H1 (cell line): ENCODE results near the gene ENPP3. TPM values are rescaled to one million over a fixed set of nuclear protein-coding genes. Genes with fewer than 3 reads are reported as not detected.
A peak's percentile ranks its signal among the peaks of the same experiment; 100 is the strongest.

ENCODE experiments used
- CTCF ChIA-PET: fragments of 300-600 bp; sonication (Branson Sonifier 250); formaldehyde crosslinking; loops from one replicate; lab custom pipeline; 2021; ENCODE audit not compliant: partially characterized antibody; lab: Charles Lee
- POLR2A ChIA-PET: fragments of 300-600 bp; sonication (Branson Sonifier 250); formaldehyde crosslinking; loops from one replicate; lab custom pipeline; 2021; ENCODE audit warnings: inconsistent platforms; ENCODE audit not compliant: partially characterized antibody; lab: Charles Lee
- DNase-seq, 2 experiments: peaks; one replicate each; pipeline versions ENCODE4 v3.0.0 to v3.0.0-alpha.2; 2010 to 2022; ENCODE audit warnings: low spot score in 2 of 2, low read depth in 1 of 2, mixed read lengths in 1 of 2
- FAIRE-seq: peaks from 2 replicates; lab custom pipeline; 2011; peaks lifted over from hg19 to GRCh38; lab: Jason Lieb, UNC
- H2AFZ ChIP-seq: 2 replicates; pipeline ENCODE4 v1.8.1; 2012; ENCODE audit warnings: low read length, inconsistent platforms
- H2AK5ac ChIP-seq: 2 replicates; pipeline ENCODE4 v1.6.1; 2013; ENCODE audit warnings: low read depth, low read length
- H2BK120ac ChIP-seq: replicated peaks from 2 replicates; pipeline ENCODE3; 2013; ENCODE audit warnings: low read depth, low read length, inconsistent platforms
- H2BK12ac ChIP-seq: 2 replicates; pipeline ENCODE4 v1.6.1; 2013; ENCODE audit warnings: low read depth, low read length
- H2BK15ac ChIP-seq: 2 replicates; pipeline ENCODE4 v1.6.1; 2013; ENCODE audit warnings: low read length
- H2BK20ac ChIP-seq: 2 replicates; pipeline ENCODE4 v1.6.1; 2013; ENCODE audit warnings: low read length
- H2BK5ac ChIP-seq: 2 replicates; pipeline ENCODE4 v1.6.1; 2013; ENCODE audit warnings: low read depth, low read length
- H3K14ac ChIP-seq: 2 replicates; pipeline ENCODE4 v1.6.1; 2013; ENCODE audit warnings: inconsistent platforms; ENCODE audit not compliant: insufficient read length
- H3K18ac ChIP-seq: 2 replicates; pipeline ENCODE4 v1.6.1; 2013; ENCODE audit warnings: low read length; ENCODE audit errors: extremely low read depth
- H3K23ac ChIP-seq: 2 replicates; pipeline ENCODE4 v1.6.1; 2013; ENCODE audit warnings: inconsistent platforms; ENCODE audit not compliant: insufficient read length
- H3K23me2 ChIP-seq: 2 replicates; pipeline ENCODE4 v1.6.1; 2013; ENCODE audit warnings: low read depth, low read length
- H3K27ac ChIP-seq: 2 replicates; pipeline ENCODE4 v1.6.1; 2011; ENCODE audit warnings: low read depth, low read length, inconsistent platforms
- H3K27me3 ChIP-seq, 4 experiments: replicated peaks in 1 of 4; 1 replicate in 1 of 4; 2 replicates in 3 of 4; pipeline versions ENCODE4 v1.6.1 to v1.8.1; 2011 to 2013; ENCODE audit warnings: low read length in 3 of 4, mild to moderate bottlenecking in 3 of 4, inconsistent platforms in 2 of 4, mixed read lengths in 2 of 4, moderate library complexity in 1 of 4; ENCODE audit not compliant: control insufficient read depth in 3 of 4, insufficient read depth in 3 of 4; ENCODE audit errors: extremely low read depth in 1 of 4
- H3K36me3 ChIP-seq, 4 experiments: 2 replicates each; pipeline versions ENCODE4 v1.6.1 to v1.8.1; 2011 to 2013; ENCODE audit warnings: mild to moderate bottlenecking in 4 of 4, low read length in 3 of 4, moderate library complexity in 2 of 4, control low read depth in 1 of 4, inconsistent platforms in 1 of 4; ENCODE audit not compliant: insufficient read depth in 4 of 4, control insufficient read depth in 2 of 4
- H3K4ac ChIP-seq: replicated peaks from 2 replicates; pipeline ENCODE3; 2013; ENCODE audit warnings: low read length, low read depth, mixed read lengths, inconsistent platforms; ENCODE audit not compliant: insufficient read length
- H3K4me1 ChIP-seq, 4 experiments: replicated peaks in 1 of 4; 1 replicate in 1 of 4; 2 replicates in 3 of 4; pipeline versions ENCODE4 v1.6.1 to v1.8.1; 2011 to 2013; ENCODE audit warnings: low read length in 3 of 4, inconsistent platforms in 2 of 4, mixed read lengths in 1 of 4; ENCODE audit not compliant: insufficient read depth in 4 of 4, control insufficient read depth in 3 of 4
- H3K4me2 ChIP-seq, 2 experiments: 2 replicates each; pipeline versions ENCODE4 v1.6.1 to v1.8.1; 2011 to 2013; ENCODE audit warnings: low read depth in 2 of 2, low read length in 2 of 2, control low read depth in 1 of 2, inconsistent platforms in 1 of 2, mild to moderate bottlenecking in 1 of 2; ENCODE audit not compliant: insufficient read depth in 1 of 2
- H3K4me3 ChIP-seq, 4 experiments: fragments of 200-600, 300-600 bp in 1 of 4; sonication (generic), shearing (Covaris generic), sonication (Bioruptor Twin) in 1 of 4; 2 replicates each; pipeline versions ENCODE4 v1.5.1 to v1.8.1; 2011 to 2016; ENCODE audit warnings: low read length in 4 of 4, low read depth in 3 of 4, control low read depth in 2 of 4, inconsistent platforms in 2 of 4, mild to moderate bottlenecking in 2 of 4, mixed read lengths in 1 of 4, moderate library complexity in 1 of 4; ENCODE audit not compliant: insufficient read depth in 2 of 4; ENCODE audit errors: extremely low read depth in 1 of 4
- H3K56ac ChIP-seq: replicated peaks from 2 replicates; pipeline ENCODE3; 2013; ENCODE audit warnings: low read depth, mild to moderate bottlenecking, mixed read lengths, low read length, inconsistent platforms; ENCODE audit not compliant: insufficient read length
- H3K79me1 ChIP-seq: 2 replicates; pipeline ENCODE4 v1.6.1; 2013; ENCODE audit warnings: low read depth, low read length, control low read depth
- H3K79me2 ChIP-seq, 2 experiments: 2 replicates each; pipeline versions ENCODE4 v1.6.1 to v1.8.1; 2012 to 2013; ENCODE audit warnings: low read length in 2 of 2, mild to moderate bottlenecking in 2 of 2, inconsistent platforms in 1 of 2; ENCODE audit not compliant: insufficient read depth in 2 of 2, control insufficient read depth in 1 of 2
- H3K9ac ChIP-seq, 4 experiments: replicated peaks in 1 of 4; 1 replicate in 1 of 4; 2 replicates in 3 of 4; pipeline versions ENCODE4 v1.6.1 to v1.8.1; 2011 to 2013; ENCODE audit warnings: low read depth in 3 of 4, low read length in 3 of 4, control low read depth in 2 of 4, mild to moderate bottlenecking in 2 of 4, moderate library complexity in 2 of 4, inconsistent platforms in 1 of 4; ENCODE audit errors: extremely low read depth in 1 of 4
- H3K9me3 ChIP-seq, 2 experiments: 2 replicates each; pipeline versions ENCODE4 v1.6.1 to v1.8.1; 2012 to 2013; ENCODE audit warnings: mild to moderate bottlenecking in 2 of 2, moderate library complexity in 2 of 2, control low read depth in 1 of 2, inconsistent platforms in 1 of 2, low read depth in 1 of 2, low read length in 1 of 2, mixed read lengths in 1 of 2; ENCODE audit not compliant: insufficient read depth in 2 of 2
- H4K20me1 ChIP-seq, 2 experiments: replicated peaks in 1 of 2; 2 replicates each; pipeline versions ENCODE3 to v1.8.1; 2011 to 2013; ENCODE audit warnings: inconsistent platforms in 2 of 2, low read length in 2 of 2, mild to moderate bottlenecking in 1 of 2; ENCODE audit not compliant: insufficient read depth in 2 of 2, control insufficient read depth in 1 of 2
- H4K5ac ChIP-seq: 2 replicates; pipeline ENCODE4 v1.6.1; 2013; ENCODE audit warnings: low read length, low read depth, mixed read lengths, inconsistent platforms; ENCODE audit not compliant: insufficient read length
- H4K8ac ChIP-seq: 2 replicates; pipeline ENCODE4 v1.8.0; 2013; ENCODE audit warnings: mild to moderate bottlenecking, moderate library complexity, low read length, inconsistent platforms; ENCODE audit not compliant: insufficient read depth; ENCODE audit errors: extremely low read depth
- H4K91ac ChIP-seq: replicated peaks from 2 replicates; pipeline ENCODE3; 2013; ENCODE audit warnings: low read length, mixed read lengths, inconsistent platforms; ENCODE audit not compliant: insufficient read length
- CBX5 ChIP-seq: fragments of 300-800, 300-1000 bp; sonication (generic); IDR thresholded peaks from 2 replicates; pipeline ENCODE4 v1.7.1; 2016; ENCODE audit warnings: antibody characterized with exemption, low read length, low read depth
- CEBPB ChIP-seq: IDR thresholded peaks from 2 replicates; pipeline ENCODE4 v1.6.1; 2012; ENCODE audit warnings: low read depth, low read length
- CHD1 ChIP-seq: IDR thresholded peaks from 2 replicates; pipeline ENCODE4 v1.6.1; 2012; ENCODE audit warnings: low read depth, low read length, improper control_type of control experiment
- CREB1 ChIP-seq: IDR thresholded peaks from 2 replicates; pipeline ENCODE4 v1.6.1; 2012; ENCODE audit warnings: inconsistent platforms
- EP300 ChIP-seq, 2 experiments: IDR thresholded peaks; 1 replicate in 1 of 2; 2 replicates in 1 of 2; pipeline ENCODE4 v1.6.1; 2011 to 2012; ENCODE audit warnings: low read depth in 2 of 2, low read length in 2 of 2, mild to moderate bottlenecking in 2 of 2, borderline replicate concordance in 1 of 2, inconsistent platforms in 1 of 2, moderate library complexity in 1 of 2
- GTF2F1 ChIP-seq: IDR thresholded peaks from 2 replicates; pipeline ENCODE4 v1.6.1; 2012; ENCODE audit warnings: low read depth, low read length, improper control_type of control experiment, borderline replicate concordance
- HDAC2 ChIP-seq, 2 experiments: fragments of 300-600 bp in 1 of 2; sonication (generic) in 1 of 2; IDR thresholded peaks; 2 replicates each; pipeline ENCODE4 v1.6.1; 2011 to 2012; ENCODE audit warnings: low read depth in 2 of 2, low read length in 2 of 2, mild to moderate bottlenecking in 2 of 2, moderate library complexity in 2 of 2, borderline replicate concordance in 1 of 2, inconsistent platforms in 1 of 2
- JUN ChIP-seq: IDR thresholded peaks from 2 replicates; pipeline ENCODE4 v1.6.1; 2011; ENCODE audit warnings: low read depth, mild to moderate bottlenecking, improper control_type of control experiment, low read length
- NANOG ChIP-seq: IDR thresholded peaks from 2 replicates; pipeline ENCODE4 v1.6.1; 2011; ENCODE audit warnings: low read length, low read depth, mild to moderate bottlenecking, inconsistent platforms; ENCODE audit not compliant: insufficient read depth, poor library complexity, severe bottlenecking
- PHF8 ChIP-seq: fragments of 200-600 bp; sonication (generic); conservative IDR thresholded peaks from 2 replicates; pipeline ENCODE4 v1.7.1; 2012; ENCODE audit warnings: low read depth, mild to moderate bottlenecking, inconsistent platforms, low read length, moderate library complexity
- POLR2A ChIP-seq, 2 experiments: IDR thresholded peaks; 1 replicate in 1 of 2; 2 replicates in 1 of 2; pipeline ENCODE4 v1.6.1; 2011; ENCODE audit warnings: low read depth in 2 of 2, low read length in 2 of 2, mild to moderate bottlenecking in 2 of 2; ENCODE audit errors: control extremely low read depth in 1 of 2
- RXRA ChIP-seq: IDR thresholded peaks from 2 replicates; pipeline ENCODE4 v1.6.1; 2011; ENCODE audit warnings: low read depth, mild to moderate bottlenecking, low read length, moderate library complexity; ENCODE audit not compliant: insufficient read depth
- SIRT6 ChIP-seq: IDR thresholded peaks from one replicate; pipeline ENCODE4 v1.7.1; 2012; ENCODE audit warnings: low read length, inconsistent platforms
- WGBS, 2 experiments: shearing (Covaris generic) in 1 of 2; methylation state at CpG; one replicate each; pipeline versions ENCODE4 v1.1.6 to v1.1.7; 2013 to 2015; ENCODE audit warnings: low lambda C conversion rate in 2 of 2, mixed read lengths in 2 of 2, inconsistent platforms in 1 of 2, low coverage in 1 of 2, missing lambda C conversion rate in 1 of 2; ENCODE audit not compliant: insufficient replicate concordance in 2 of 2, insufficient coverage in 1 of 2, insufficient read length in 1 of 2; ENCODE audit errors: extremely low coverage in 1 of 2, missing lambda C conversion rate in 1 of 2; 5-methylcytosine and 5-hydroxymethylcytosine counted together
- polyA plus RNA-seq, 7 experiments: library from polyadenylated mRNA; depleted of rRNA in 3 of 7; stranded (reverse) in 5 of 7; unstranded in 2 of 7; fragments of >200 nt in 5 of 7; fragments of 200-250 nt in 2 of 7; gene quantifications; 1 replicate in 5 of 7; 2 replicates in 1 of 7; 4 replicates in 1 of 7; pipeline versions ENCODE4 v1.2.1 to v1.2.3, GENCODE V29; 2011 to 2013; ENCODE audit warnings: missing spikeins in 2 of 7, mixed read lengths in 2 of 7
- total RNA-seq: library from RNA; stranded (reverse); fragmentation: NEBNext Ultra II Directional; extraction: Animal tissue kit (Norgen Biotek cat#: 25700); gene quantifications from 2 replicates; pipeline ENCODE4 v1.2.1, GENCODE V29; 2021
- TF ChIP-seq, protein P1 (sequence below): IDR thresholded peaks from 2 replicates; pipeline ENCODE4 v1.6.1; 2012; ENCODE audit warnings: inconsistent platforms

Gene ENPP3
- total and polyA plus RNA-seq, 2 of the 8 experiments (the other 6 are each of a cell fraction or from before 2014, with no cell fraction given): 0.11 TPM; not detected in 1

GRCh38 chr6:131747821-131748353 lies 110.8 kb downstream of the ENPP3 start:
- Histone ChIP-seq H3K18ac (no peak overlapping the region), H2AK5ac (no peak overlapping the region), H2BK120ac (no peak overlapping the region), H3K4me3 (no peak overlapping the region), H3K4ac (no peak overlapping the region), H3K9ac (no peak overlapping the region), H2BK12ac (no peak overlapping the region), H3K4me2 (no peak overlapping the region), H3K36me3 (no peaks in the 10 kb centered on the region), H4K5ac (no peak overlapping the region), H3K56ac (no peak overlapping the region), H3K27ac (no peak overlapping the region), H3K79me1 (no peaks in the 10 kb centered on the region), H4K20me1 (no peaks in the 10 kb centered on the region), H2BK15ac (no peak overlapping the region), H2BK5ac (no peak overlapping the region), H4K91ac (no peak overlapping the region), H3K79me2 (no peaks in the 10 kb centered on the region), H3K27me3 (no peaks in the 10 kb centered on the region), H3K23ac (no peak overlapping the region), H2AFZ (peak overlapping the region; percentile 98), H3K23me2 (no peaks in the 10 kb centered on the region; the same call in 1 of the 2 replicates), H3K4me1 (peaks cover 0 to 2% (median 0%) of the 10 kb centered on the region in 4 experiments; a peak in 2 of 7 replicates), H4K8ac (no peak overlapping the region), H2BK20ac (no peak overlapping the region), H3K9me3 (no peaks in the 10 kb centered on the region), H3K14ac (no peak overlapping the region)
- CTCF ChIA-PET: interaction anchor here (0.7 kb wide), 1 partner anchor 162 kb away, joined by 3 read pairs; no protein-coding TSS in a partner anchor
- POLR2A ChIA-PET: no interaction called here
- FAIRE-seq: no peak
- no peak for DNase-seq
- 84% methylated on average over 7 of the region's 7 CpGs; no CpG with 5 or more reads in 1 of the 2 experiments for WGBS, 2 experiments
- no peak for TF ChIP-seq GTF2F1
- no peak for TF ChIP-seq CREB1
- TF ChIP-seq SIRT6: no peak
- TF ChIP-seq RXRA: no peak
- TF ChIP-seq, protein P1, sequence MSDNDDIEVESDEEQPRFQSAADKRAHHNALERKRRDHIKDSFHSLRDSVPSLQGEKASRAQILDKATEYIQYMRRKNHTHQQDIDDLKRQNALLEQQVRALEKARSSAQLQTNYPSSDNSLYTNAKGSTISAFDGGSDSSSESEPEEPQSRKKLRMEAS: no peak
- TF ChIP-seq NANOG: no peak
- TF ChIP-seq CHD1: no peak
- no peak for TF ChIP-seq EP300 (IDR thresholded peaks at IDR 0.05; ENCODE audit: borderline replicate concordance in 1 of 2, low read depth in 2 of 2, low read length in 2 of 2)
- no peak for TF ChIP-seq HDAC2 (IDR thresholded peaks at IDR 0.05; ENCODE audit: borderline replicate concordance in 1 of 2, low read depth in 2 of 2, low read length in 2 of 2)
- TF ChIP-seq JUN: no peak
- TF ChIP-seq CEBPB: no peak
- no peak for TF ChIP-seq POLR2A (IDR thresholded peaks at IDR 0.05; ENCODE audit: control extremely low read depth in 1 of 2, low read depth in 2 of 2, low read length in 2 of 2)
- TF ChIP-seq CBX5: no peak
- no peak for TF ChIP-seq PHF8
